NCI-H2029 (cell line): Measurements from ENCODE around the gene DLGAP4.
A peak's percentile ranks its signal among the peaks of the same experiment; 100 is the strongest.
"Not testable (repeated sequence)": the region's sequence is repeated elsewhere in the genome, so short reads cannot be mapped to it uniquely, and the experiment has no call there.

ENCODE experiments used
- DNase-seq: peaks from one replicate; lab custom pipeline; 2025; lab: John Stamatoyannopoulos, UW

DLGAP4 gene

DNA sequence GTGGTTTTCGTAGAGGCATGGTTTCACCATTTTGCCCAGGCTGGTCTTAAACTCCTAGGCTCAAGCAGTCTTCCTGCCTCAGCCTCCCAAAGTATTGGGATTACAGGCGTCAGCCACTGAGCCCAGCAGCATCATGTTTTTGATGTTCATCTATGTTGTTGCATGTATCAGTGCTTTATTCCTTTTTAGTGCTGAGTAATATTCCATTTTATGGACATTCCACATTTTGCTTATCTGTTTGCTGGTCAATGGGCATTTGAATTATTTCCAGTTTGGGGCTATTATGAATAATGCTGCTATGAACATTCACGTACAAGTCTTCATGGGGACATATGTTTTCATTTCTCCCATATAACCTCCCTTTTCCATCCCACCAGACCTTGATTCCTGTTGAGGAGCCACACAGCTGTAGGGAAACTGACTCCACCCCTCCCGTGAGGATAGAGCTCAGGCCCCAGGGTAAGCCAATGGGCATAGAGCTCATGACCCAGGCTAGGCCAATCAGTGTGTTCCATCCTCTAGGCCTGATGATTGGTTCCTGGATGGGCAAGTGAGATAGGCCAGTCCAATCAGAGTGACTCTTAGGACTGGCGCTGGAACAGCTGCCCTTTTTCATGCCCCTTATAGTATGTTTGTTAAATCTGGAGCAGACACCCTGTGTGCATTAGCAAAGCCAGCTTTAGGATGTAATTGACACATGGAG lies 49.5 kb downstream of the DLGAP4 start:
- DNase-seq, result no peak

DNA sequence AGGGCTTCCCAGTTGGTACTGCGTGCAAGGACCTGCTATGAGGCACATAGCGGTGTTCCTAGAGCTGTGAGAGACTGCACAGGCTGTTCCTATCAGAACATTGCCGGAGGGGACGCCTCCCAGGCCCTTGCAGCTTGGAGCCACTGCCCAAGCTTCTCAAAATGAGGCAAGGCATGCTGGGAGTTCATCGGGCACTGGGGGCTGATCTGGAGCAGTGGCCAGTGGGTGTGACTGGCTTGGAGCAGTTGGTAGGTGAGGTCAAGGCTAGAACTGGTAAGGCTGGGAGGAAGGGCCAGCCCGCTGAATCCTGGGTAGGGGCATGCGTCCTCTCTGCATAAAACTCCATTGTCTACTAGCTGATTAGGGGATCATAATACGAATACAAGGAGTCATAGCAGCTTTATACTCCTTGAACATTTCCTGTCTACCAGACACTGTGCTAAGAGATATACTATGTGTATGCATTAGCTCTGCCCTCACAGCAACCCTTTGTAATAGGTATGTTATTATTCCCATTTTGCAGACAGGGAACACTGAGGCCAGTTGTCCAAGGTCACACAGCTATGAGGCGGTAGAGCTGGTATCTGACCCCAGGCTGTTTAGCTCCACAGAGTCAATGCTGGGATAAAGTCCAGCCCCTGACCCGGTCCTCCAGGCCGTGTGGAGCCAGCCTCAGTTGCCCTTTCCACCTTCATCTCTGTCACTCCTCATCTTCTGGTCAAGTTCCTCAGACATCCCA lies 53.7 kb downstream of the DLGAP4 start:
- DNase-seq, result no peak

DNA sequence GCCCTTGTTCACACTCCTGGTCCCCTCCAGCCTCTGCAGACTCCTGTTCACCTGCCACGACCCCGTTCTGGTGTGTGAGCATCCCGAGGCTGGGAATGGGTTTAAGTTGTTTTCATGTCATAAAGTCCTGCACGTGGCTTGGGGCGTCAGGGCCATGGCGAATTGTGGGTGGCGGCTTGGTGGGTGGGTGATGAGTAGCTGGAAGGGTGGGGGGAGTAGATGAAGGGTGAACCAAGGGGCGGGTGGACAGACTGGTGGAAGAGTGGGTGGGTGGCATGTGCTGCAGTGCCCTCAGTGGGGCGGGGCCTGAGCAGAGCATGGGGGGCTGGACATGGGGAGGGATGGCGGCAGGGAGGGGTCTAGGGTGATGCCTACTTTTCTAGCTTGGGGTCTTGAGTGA lies 54.3 kb downstream of the DLGAP4 start:
- no peak for DNase-seq

DNA sequence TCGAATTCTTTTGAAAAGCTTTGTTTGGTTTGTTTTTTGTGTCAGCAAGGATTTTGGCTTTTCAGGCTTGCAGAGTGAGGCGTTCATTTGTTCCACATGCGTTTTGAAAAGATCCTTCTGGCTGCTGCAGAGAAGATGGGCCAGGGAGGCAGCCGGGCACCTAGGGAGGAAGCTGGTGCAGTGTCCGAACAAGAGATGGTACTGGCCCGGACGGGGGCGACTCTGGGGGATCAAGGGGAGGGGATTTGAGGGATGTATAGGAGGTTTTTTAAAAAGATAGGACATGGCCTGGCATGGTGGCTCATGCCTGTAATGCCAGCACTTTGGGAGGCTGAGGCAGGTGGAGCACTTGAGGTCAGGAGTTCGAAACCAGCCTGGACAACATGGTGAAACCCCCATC lies 55.3 kb downstream of the DLGAP4 start:
- DNase-seq, result no peak

DNA sequence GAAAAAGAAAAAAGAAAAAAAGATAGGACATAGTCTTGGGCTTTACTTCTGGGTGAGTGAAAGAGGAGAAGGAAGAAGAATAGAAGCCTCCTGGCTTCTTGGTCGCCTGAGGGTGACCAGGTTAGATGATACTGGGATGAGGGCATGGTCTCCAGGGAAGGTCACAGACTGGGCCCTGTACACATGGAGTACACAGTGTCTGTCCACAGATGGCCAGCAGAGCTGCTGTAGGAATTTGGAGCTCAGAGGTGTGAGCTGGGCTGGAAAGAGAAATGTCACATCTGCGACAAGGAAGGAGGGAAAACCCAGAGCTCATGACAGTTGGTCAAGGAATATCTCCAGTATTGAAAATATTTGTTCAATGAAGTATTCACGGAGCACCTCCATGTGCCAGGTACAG lies 56.1 kb downstream of the DLGAP4 start:
- no peak for DNase-seq

DNA sequence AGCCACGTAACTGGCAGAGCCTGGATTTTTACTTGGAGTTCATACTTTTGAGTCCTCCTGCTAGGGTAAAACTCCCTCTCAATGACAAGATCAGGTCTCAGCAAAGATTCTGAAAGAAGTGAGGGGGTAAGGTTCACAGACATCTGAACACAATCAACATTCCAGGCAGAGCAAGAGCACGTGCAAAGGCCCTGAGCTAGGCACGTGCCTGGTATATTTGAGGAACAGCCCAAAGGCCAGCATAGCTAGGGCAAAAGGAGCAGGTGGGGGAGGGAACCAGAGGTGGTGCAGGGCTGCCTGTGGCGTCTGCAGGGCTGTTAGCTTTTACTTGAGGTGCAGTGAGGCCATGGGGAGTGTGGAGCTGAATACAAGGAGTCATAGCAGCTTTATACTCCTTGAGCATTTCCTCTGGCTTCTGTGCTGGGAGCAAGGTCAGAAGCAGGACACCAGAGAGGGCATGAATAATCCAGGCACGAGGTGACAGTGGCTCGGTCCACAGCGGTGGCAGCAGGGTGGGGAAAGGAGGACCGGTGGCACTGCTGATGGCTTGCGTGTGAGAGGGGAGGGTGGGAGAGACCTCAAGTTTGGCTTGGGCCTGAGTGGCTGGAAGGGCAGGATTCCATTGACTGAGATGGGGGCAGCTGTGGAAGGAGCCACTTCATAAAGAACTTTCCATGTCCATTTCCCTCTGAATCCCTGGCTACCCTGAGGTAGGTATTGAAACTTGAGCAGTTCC lies 57.0 kb downstream of the DLGAP4 start:
- DNase-seq, result no peak

DNA sequence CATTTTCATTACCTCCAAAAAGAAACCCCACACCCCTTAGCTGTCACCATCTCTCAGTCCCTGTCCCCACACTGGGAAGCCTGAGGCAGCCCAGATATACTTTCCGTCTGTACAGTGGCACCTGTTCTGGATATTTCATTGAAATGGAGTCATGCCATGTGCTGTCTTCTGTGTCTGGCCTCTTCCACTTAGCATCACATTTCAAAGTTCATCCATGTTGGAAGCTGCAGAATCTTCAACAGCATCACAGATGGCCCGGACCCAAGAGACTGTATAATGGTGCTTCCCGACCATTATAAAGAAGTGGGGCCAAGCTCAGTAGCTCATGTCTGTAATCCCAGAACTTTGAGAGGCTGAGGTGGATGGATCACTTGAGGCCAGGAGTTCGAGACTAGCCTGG lies 58.4 kb downstream of the DLGAP4 start:
- DNase-seq, result no peak

DNA sequence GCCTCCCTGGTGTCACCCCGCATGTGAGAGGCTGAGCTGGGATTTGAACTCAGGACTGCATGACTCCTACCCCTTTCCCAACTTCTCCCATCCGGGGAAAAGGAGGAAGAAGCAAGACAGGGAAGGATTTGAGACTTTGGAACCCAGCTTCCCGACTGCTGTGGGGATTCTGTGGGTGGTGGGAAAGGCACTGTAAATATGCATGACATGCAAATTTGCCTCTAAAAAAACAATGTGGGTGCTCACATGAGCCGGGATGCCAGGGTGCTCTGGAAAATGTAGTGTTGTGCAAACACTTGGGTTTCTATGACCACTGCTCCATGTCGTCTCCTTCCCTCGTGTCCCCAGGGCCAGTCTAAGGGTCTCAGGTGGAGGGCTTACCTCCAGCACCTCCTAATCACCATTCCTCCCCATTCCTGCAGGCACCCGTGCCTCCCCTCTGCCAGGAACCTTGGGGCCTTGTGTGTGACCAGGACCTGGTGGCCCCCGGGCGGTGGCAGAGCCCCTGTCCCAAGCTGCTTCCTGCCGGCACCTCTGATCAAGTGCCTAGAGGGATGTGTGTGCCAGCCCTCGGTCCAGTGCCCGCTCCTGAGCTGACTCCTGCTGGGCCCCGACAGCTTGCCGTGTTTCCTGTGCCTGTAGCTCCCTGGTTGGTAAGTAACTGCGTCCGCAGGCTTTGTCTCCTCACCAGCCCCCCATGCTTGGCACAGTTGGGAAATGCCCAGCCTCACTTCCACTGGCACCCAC lies 60.7 kb downstream of the DLGAP4 start:
- no peak for DNase-seq

DNA sequence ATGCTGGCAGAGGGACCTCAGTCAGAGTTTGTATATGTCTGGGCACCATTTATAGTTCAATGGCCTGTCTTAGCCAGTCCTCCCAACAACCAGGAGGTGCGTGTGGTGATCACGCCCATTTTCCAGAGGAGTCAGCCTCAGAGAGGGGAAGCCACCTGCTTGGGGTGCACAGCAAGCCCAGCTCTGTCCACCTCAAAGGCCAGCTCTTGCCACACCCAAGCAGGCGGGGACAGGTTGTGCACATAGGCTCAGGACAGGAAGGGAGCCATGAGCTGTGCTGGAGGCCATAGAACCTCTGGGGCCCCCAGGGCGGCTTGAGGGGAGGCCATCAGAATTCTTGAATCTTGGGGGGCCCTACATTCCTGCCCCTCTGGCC lies 61.2 kb downstream of the DLGAP4 start:
- DNase-seq, result no peak

DNA sequence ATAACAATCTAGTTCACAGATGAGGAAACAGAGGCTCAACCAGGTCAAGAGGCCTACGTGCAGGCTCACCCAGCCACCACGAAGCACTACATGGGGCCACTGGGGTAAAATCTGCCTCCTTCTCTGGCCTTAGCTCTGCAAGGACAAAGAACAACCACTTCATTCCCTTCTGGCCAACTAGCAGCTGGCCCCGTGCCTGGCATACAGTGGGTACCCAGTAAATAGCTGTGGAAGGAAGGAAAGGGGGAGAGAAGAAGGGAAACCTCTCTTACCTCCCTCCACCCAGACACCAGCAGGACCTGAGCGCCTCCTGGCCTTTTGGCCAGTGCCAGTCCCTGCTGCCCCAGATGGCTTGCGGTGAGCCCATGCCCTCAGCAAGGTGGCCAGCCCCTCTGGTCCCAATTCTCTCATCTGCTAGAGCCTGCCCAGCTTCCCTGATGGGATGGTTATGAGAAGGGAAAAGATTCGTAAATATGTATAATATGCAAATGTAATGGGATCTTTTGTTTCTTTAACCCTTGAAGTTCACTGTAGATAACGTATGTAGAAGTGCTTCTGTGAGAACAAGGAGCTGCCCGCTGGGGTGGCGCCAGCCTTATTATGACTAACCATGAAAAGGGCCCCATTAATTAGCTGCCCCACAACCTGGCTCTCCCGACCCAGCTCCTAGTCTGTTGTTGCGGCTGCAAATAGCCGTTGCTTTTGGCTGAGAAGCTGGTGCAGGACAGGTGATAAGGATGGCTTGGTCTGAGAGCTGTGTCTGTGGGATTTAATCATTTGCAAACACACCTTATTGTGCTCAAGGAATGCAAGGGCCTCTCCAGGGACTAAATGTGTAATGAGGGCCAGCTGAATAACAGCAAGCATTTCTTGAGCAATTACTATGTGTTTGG lies 62.0 kb downstream of the DLGAP4 start:
- peak; percentile 11 for DNase-seq

DNA sequence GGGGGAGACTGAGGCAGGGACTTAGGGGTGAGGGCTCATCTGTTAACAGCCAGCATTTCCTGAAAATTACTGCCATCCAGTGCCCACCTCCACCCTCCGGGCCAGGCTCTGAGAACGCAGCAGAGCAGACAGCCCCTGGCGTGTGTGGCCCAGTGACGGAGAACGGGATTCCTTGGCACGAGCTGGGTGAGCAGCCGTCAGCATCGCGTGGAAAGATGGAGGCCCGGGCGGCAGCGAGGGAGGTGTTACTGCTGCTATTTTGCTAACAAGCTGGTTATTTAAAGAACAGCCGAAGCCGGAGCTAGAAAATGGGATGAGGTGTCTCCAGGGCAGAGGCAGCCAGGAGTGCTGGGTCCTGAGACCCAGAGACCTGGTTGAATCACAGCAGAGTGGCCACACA lies 62.7 kb downstream of the DLGAP4 start:
- DNase-seq, result no peak

DNA sequence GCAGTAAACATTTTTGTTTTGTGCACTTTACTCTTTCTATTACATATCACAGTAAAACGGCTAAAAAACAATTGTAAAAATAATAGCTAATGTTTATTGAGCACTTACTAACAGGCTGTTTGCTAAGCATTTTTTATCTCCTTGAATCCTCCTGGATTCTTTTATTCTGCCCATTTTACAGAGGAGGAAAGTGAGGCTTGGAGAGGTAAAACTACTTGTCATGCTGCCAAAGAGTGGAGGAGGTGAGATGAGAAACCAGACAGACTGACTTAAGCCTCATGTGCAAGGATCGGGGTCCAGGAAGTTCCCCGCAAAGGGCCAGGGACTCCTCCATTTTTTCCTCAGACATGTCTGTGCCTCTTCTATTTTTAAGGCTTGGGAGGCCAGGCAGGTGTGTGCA lies 63.6 kb downstream of the DLGAP4 start:
- DNase-seq, result no peak

DNA sequence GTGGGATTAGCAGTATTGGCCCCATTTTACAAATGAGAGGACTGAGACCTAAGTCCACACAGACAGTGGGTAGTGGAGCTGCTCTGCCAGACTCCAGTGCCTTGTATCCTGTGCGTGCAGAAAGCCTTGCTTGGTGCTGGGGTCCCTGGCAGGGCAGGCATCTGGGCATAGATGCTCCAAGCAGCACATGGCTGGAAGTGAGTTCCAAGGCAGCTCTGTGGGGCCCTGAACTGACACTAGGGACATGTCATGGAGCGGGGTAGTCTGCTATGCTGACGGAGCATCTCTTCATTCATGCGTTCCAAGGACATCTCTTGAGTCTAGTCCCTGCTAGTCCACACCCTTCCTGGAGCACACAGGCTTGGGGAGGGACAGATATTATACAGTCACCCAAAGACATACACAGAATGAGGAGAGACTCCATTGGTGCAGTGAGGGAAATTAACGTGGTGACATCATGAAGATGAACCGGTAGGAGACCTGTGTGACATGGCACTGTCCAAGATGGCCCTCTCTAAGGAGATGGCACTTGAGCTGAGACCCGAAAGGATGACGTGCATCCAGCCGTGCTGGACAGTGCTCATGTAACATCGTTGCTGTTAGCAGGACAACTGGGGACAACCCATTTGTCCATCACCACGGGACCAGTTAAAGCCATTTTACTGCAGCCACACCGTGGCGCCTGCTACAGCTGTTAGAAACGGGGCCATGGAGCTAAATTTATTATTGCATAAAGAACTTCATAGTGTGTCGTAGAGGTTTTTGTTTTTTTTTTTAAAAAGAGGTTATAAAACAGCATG lies 65.1 kb downstream of the DLGAP4 start:
- DNase-seq, result no peak

DNA sequence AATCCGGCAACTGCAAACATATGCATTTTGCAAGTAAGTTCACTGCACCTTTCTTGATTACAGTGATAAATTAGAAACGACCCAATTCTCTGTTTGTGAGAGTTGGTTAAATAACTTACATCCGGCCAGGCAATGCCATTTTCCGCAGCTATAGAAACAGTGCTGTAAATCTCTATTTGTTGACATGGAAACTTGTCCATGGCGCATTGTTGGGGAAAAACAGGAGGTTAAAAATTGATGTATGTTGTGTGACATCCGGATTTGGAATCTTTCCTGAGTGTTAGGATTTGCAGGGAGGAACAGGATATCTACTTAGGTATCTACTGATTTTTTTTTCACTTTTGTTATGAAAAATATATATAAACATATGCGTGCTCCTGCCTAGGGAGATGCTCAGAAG lies 66.5 kb downstream of the DLGAP4 start:
- DNase-seq, result no peak

DNA sequence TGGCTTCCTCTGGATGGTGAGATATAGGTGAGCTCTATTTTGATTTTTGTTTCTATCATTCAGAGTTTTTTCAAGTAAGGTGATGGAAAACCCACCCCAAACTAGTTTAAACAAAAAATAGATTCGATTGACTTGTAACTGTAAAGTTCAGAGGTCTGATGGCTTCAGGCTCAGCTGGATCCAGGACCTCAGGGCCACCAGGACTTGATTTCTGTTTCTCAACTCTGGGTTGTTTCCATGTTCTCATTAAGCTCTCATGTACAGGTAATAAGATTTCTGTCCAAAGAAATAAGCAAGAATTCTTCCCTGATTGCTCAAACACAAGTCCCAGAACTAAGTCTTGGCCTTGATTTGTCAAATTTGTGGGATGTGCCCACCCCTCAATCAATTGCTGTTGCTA lies 67.0 kb downstream of the DLGAP4 start:
- DNase-seq, result no peak

DNA sequence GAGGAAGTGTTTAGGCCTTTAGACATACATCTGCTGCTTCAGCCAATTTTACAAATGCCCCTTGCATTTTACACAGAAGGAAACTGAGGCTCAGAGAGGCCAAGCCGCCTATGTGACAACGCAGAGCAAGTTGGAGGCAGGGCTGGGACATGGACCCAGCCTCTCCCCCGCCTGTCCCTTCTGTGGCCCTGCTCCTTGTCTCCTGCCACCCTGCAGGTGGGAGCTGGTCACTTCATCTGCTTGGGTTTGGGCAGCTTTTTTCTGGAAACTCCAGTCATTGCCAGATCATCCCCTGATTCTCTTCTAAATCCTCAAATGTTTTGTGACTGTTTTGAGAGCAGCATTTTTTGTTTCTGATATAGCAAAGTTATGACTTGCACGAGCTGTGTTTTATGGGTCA lies 68.9 kb downstream of the DLGAP4 start:
- DNase-seq, result no peak

DNA sequence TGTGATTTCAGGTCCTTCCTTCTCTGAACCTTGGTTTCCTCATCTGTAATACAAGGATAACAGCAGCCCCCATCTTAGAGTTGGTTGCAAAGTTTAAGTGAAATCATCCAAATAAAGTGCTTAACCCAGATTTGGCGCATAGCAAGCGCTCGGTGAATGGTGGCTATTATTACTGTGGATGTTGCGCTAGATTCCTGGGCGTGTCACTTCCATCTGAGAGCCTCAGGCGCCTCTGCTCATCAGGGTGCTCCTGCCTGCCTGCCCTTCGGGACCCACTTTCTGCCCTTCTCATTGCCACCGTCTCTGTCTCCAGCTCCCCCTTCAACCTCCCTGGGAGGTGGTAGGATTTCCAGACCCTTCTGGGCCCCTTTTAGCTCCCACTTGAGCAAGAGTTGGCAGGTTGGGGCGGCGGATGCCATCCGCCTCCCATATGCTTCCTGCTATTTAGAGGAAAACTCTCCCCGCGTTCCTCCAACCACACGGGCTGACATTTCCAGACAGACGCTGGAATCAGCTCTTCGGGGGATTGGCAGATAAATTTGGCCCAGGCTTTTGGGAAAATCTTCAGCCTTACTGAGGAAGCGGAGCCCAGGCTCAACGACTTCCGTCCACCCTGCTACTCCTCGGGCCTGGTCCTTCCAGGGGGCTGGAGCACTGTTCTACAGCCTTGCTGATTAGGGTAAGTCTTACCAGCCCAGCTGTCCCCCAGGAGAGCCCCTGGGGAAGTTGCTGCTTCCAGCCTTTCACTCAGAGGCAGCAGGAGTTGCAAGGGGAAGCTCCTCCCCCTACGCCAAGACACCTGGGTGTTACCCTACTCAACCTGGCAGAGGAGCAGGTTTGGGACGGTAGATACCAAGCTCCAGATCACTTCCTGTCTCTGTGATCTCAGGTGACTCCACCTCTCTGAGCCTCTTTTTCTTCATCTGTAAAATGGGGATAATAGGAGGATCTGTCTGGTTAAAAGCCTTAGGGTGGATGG lies 71.5 kb downstream of the DLGAP4 start:
- no peak for DNase-seq

DNA sequence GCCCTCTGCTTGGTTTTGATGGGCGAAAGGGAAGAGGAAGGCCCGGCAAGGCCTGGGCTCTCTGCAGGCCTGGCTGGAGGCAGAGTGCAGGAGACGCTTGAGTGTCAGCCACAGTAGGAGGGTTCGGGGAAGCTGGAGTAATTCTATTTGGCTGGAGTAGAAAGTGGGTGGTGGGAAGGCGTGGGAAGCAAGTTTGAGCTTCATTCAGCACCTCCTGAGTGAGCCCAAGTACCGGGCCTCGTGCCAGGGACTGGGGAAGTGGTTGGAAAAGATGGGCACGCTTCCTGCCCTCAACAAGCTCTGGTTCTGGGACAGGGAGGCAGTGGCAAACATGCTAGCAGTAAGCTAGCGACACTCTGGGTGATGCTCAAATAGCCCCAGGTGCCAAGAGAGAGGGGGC lies 72.5 kb downstream of the DLGAP4 start:
- no peak for DNase-seq

DNA sequence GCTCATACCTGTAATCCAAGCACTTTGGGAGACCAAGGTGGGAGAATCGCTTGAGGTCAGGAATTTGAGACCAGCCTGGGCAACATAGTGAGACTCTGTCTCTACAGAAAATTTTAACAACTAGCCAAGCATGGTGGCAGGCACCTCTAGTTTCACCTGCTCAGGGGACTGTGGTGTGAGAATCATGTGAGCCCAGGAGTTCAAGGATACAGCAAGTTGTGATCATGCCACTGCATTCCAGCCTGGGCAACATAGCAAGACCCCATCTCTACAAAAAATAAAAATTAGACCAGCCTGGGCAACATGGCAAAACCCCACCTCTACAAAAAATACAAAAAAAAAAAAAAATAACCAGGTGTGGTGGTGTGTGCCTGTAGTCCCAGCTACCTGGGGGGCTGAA lies 73.8 kb downstream of the DLGAP4 start:
- DNase-seq, result not testable (repeated sequence)
